Amygdala (tissue), 56 donors: Measurements from ENCODE around the gene MAGEH1.

Source experiments
- DNase-seq, 56 donors: peaks; one replicate each; lab custom pipeline; 2025; lab: John Stamatoyannopoulos, UW

MAGEH1 gene

GRCh38 chrX:55489314-55490009 is 37.5 kb downstream of the MAGEH1 start, which contains the start of gene USP51:
TSS of gene USP51 (minus strand) at chrX:55489848. CDS start at chrX:55488939, 909 bp downstream.
- DNase-seq: peak in 43 of 56 donors; percentile 1 to 70 (median 34)

DNA sequence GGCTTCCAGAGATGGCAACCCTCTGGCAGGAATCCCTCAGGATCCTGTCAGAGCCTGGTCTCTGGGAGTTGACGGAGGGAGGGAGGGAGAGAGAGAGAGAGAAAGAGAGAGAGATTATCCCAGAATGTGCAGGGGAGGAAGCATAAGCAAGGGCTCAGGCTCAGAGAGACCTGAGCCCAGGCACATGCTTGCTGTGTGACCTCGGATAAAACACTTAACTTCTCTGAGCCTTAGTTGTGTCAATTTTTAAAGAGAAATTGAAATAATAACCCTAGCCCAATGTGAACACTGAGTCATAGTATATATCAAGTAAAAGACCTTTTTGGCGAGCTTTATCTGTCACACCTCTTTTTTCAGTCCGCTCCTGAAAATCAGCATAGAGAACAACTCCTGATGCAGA is 38.2 kb downstream of the MAGEH1 start:
- no peak for DNase-seq

GRCh38 chrX:55490974-55491373 is 39.0 kb downstream of the MAGEH1 start:
- DNase-seq: no peak
